Esophagus muscularis mucosa (tissue), 4 donors: ENCODE data around the gene OR2Z1. TPM values are rescaled to one million over a fixed set of nuclear protein-coding genes. Genes with fewer than 3 reads are reported as not detected.
"Not testable (repeated sequence)": the region's sequence is repeated elsewhere in the genome, so short reads cannot be mapped to it uniquely, and the experiment has no call there.

Experiments used
- DNase-seq: peaks from one replicate; pipeline ENCODE4 v3.0.0-alpha.2; 2017; ENCODE audit errors: extremely low spot score
- H3K27ac ChIP-seq, 4 donors: fragments of 200-600 bp; sonication (generic); replicated peaks in 1 of 4; 1 replicate in 3 of 4; 2 replicates in 1 of 4; pipeline ENCODE4 v1.5.1; 2016 to 2019; ENCODE audit warnings: mild to moderate bottlenecking in 1 of 4
- H3K27me3 ChIP-seq, 4 donors: fragments of 200-600 bp; sonication (generic); one replicate each; pipeline versions ENCODE4 v1.5.1 to v1.6.0; 2016 to 2019
- H3K36me3 ChIP-seq, 4 donors: fragments of 200-600 bp; sonication (generic); one replicate each; pipeline ENCODE4 v1.5.1; 2016 to 2019
- H3K4me1 ChIP-seq, 4 donors: fragments of 200-600 bp; sonication (generic); one replicate each; pipeline ENCODE4 v1.5.1; 2016 to 2019
- H3K4me3 ChIP-seq, 4 donors: fragments of 200-600 bp; sonication (generic); 1 replicate in 2 of 4; 2 replicates in 2 of 4; pipeline ENCODE4 v1.5.1; 2016 to 2019; ENCODE audit warnings: mild to moderate bottlenecking in 4 of 4, moderate library complexity in 1 of 4
- H3K9me3 ChIP-seq, 4 donors: fragments of 200-600 bp; sonication (generic); 1 replicate in 3 of 4; 2 replicates in 1 of 4; pipeline ENCODE4 v1.5.1; 2016 to 2019
- POLR2A ChIP-seq: fragments of 450-650 bp; IDR thresholded peaks from one replicate; pipeline ENCODE4 v1.6.1; 2017; ENCODE audit warnings: antibody characterized with exemption, moderate library complexity, mild to moderate bottlenecking, low read depth
- POLR2AphosphoS5 ChIP-seq, 2 donors: sonication (generic); formaldehyde crosslinking; IDR thresholded peaks; one replicate each; pipeline ENCODE4 v1.6.1; 2017; ENCODE audit warnings: antibody characterized with exemption in 2 of 2
- WGBS: methylation state at CpG from one replicate; pipeline ENCODE4 v1.1.5; 2018; 5-methylcytosine and 5-hydroxymethylcytosine counted together
- intact Hi-C: fragments of 100-400 bp; cut with DNase I; formaldehyde crosslinking; loops from one replicate; pipeline ENCODE4 v1.15.1; 2023
- small RNA-seq, 3 donors: library from RNA; depleted of rRNA; stranded (forward); fragments of <200 nt; gene quantifications; one replicate each; pipeline ENCODE3, GENCODE V24; 2016
- total RNA-seq, 4 donors: library from RNA; depleted of rRNA; stranded (reverse); fragments of >200 nt; gene quantifications; one replicate each; pipeline versions ENCODE4 v1.1.0 to v1.2.1, GENCODE V29; 2016
- TF ChIP-seq, protein P1 (sequence below), 3 experiments: fragments of 200-600 bp in 2 of 3; fragments of 450-650 bp in 1 of 3; sonication (generic) in 2 of 3; IDR thresholded peaks; one replicate each; pipeline ENCODE4 v1.5.1; 2017 to 2019; ENCODE audit warnings: antibody characterized with exemption in 3 of 3, mild to moderate bottlenecking in 2 of 3, moderate library complexity in 1 of 3

The OR2Z1 gene
- total RNA-seq, 4 donors from 2014 or later, result not detected

DNA sequence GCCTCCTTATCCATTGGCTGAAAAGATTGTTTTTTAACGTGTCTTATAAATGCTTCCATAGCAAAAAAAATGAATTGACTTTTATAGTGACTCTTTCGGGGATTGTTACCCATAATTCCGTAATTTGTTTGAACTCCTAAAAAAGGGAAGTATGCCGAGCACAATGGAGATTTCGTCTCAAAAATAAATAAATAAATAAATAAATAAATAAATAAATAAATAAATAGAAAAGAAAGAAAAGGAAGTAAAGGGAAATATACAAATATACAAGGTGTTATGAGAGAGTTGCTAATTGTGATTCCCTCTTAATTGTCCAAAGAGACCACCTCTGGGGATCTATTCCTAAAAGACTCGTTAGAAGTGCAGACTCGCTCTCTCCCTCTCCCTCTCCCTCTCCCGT is 16.9 kb downstream of the OR2Z1 start:
- no peak for TF ChIP-seq POLR2A
- no peak for TF ChIP-seq POLR2AphosphoS5 (IDR thresholded peaks at IDR 0.05)
- TF ChIP-seq, protein P1, sequence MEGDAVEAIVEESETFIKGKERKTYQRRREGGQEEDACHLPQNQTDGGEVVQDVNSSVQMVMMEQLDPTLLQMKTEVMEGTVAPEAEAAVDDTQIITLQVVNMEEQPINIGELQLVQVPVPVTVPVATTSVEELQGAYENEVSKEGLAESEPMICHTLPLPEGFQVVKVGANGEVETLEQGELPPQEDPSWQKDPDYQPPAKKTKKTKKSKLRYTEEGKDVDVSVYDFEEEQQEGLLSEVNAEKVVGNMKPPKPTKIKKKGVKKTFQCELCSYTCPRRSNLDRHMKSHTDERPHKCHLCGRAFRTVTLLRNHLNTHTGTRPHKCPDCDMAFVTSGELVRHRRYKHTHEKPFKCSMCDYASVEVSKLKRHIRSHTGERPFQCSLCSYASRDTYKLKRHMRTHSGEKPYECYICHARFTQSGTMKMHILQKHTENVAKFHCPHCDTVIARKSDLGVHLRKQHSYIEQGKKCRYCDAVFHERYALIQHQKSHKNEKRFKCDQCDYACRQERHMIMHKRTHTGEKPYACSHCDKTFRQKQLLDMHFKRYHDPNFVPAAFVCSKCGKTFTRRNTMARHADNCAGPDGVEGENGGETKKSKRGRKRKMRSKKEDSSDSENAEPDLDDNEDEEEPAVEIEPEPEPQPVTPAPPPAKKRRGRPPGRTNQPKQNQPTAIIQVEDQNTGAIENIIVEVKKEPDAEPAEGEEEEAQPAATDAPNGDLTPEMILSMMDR (IDR thresholded peaks at IDR 0.05), result no peak

GRCh38 chr19:8739291-8740065 is 18.0 kb downstream of the OR2Z1 start:
- intact Hi-C loops, H3K4me1 ChIP-seq, H3K4me3 ChIP-seq, DNase-seq, H3K27me3 ChIP-seq, H3K27ac ChIP-seq, H3K9me3 ChIP-seq, H3K36me3 ChIP-seq: not testable (repeated sequence)
- 88% methylated on average over 8 of the region's 55 CpGs for WGBS

More for the DNA sequence above, 16.9 kb downstream of the OR2Z1 start:
- no peak overlapping the region for H3K4me3 ChIP-seq
- 84% methylated on average over 8 of the region's 8 CpGs for WGBS
- no peaks in the 10 kb centered on the region for H3K4me1 ChIP-seq
- no peaks in the 10 kb centered on the region for H3K9me3 ChIP-seq
- H3K27me3 ChIP-seq, result no peaks in the 10 kb centered on the region
- no peak overlapping the region for H3K27ac ChIP-seq
- no peaks in the 10 kb centered on the region for H3K36me3 ChIP-seq
- DNase-seq, result no peak
- intact Hi-C loops, result no loop called here

DNA sequence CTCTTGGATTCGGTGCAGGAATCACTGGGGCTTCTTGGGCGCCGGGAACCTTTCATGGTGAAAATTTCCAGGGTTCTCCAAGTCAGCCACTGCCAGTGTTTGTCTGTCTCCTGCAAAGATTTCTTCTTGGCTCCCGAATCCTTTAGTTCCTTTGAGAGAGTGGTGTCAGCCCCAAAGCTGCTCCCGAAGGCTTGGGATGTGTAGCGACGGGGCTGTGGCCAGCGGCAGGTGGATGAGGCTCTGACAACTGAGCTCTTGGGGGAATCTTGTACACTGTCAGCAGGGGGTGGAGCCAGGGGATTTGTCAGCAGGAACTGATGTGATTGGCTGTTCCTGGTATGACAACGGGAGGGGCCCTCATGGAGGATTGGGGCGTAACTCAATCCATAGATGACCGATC is 45.8 kb downstream of the OR2Z1 start:
- WGBS, result 79% methylated on average over 5 of the region's 11 CpGs
- H3K4me1 ChIP-seq, H3K27ac ChIP-seq, intact Hi-C loops, H3K36me3 ChIP-seq, DNase-seq, H3K9me3 ChIP-seq, H3K27me3 ChIP-seq, H3K4me3 ChIP-seq: not testable (repeated sequence)

- H3K27me3 ChIP-seq, H3K36me3 ChIP-seq, H3K4me3 ChIP-seq, intact Hi-C loops, H3K27ac ChIP-seq, H3K4me1 ChIP-seq, H3K9me3 ChIP-seq, DNase-seq: not testable (repeated sequence)
- WGBS, result 95% methylated on average over 3 of the region's 8 CpGs
Measured at GRCh38 chr19:8769265-8769664, 47.8 kb downstream of the OR2Z1 start.

DNA sequence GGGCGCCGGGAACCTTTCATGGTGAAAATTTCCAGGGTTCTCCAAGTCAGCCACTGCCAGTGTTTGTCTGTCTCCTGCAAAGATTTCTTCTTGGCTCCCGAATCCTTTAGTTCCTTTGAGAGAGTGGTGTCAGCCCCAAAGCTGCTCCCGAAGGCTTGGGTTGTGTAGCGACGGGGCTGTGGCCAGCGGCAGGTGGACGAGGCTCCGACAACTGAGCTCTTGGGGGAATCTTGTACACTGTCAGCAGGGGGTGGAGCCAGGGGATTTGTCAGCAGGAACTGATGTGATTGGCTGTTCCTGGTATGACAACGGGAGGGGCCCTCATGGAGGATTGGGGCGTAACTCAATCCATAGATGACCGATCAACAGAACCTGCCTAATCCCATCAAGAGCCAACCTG is 52.2 kb downstream of the OR2Z1 start:
- H3K4me3 ChIP-seq, H3K4me1 ChIP-seq, intact Hi-C loops, H3K36me3 ChIP-seq, DNase-seq, H3K27ac ChIP-seq, H3K27me3 ChIP-seq, H3K9me3 ChIP-seq: not testable (repeated sequence)
- no CpG with 5 or more reads among the region's 12 CpGs for WGBS

Small RNA genes lying within 50 kb of the gene (small RNA-seq; reads per million reads assigned to genes)
- 0 reads per million in 3 donors for gene AC012616.1

Other genes with a start within 250 kb of the OR2Z1 start
- 1 to 10 TPM in 1 of 4 donors, under 1 TPM in 3; 0.26 to 1.3 (median 0.55) TPM for gene PRAM1, start 219.0 kb upstream of the OR2Z1 start, total RNA-seq
- gene ZNF414, start 207.5 kb upstream of the OR2Z1 start, total RNA-seq, result 10 to 100 TPM; 11.3 to 24.5 (median 17.1) TPM
- 10 to 100 TPM in 2 of 4 donors, 1 to 10 TPM in 2; 7.2 to 21.2 (median 13.3) TPM for gene MYO1F, start 144.2 kb upstream of the OR2Z1 start, total RNA-seq
- 10 to 100 TPM; 13.1 to 25.7 (median 20.3) TPM for gene ADAMTS10, start 110.9 kb upstream of the OR2Z1 start, total RNA-seq
- not detected for gene NFILZ, start 91.0 kb upstream of the OR2Z1 start, total RNA-seq
- gene ACTL9, start 22.8 kb upstream of the OR2Z1 start, total RNA-seq, result not detected
- gene ZNF558, start 110.7 kb downstream of the OR2Z1 start, total RNA-seq, result 10 to 100 TPM; 32.8 to 59.2 (median 46.5) TPM
- not detected for gene MBD3L1, start 110.7 kb downstream of the OR2Z1 start, total RNA-seq